Activated CD8-positive, alpha-beta memory T cell treated with anti-CD3 and anti-CD28 coated beads, Interleukin-2, amount 50 U/mL, for 24 hours (primary cell): ENCODE measurements around the gene MAN2C1.

Source experiments
- DNase-seq: peaks from one replicate; pipeline ENCODE4 v3.0.0-alpha.2; 2020; ENCODE audit errors: extremely low read depth

MAN2C1 gene

DNA sequence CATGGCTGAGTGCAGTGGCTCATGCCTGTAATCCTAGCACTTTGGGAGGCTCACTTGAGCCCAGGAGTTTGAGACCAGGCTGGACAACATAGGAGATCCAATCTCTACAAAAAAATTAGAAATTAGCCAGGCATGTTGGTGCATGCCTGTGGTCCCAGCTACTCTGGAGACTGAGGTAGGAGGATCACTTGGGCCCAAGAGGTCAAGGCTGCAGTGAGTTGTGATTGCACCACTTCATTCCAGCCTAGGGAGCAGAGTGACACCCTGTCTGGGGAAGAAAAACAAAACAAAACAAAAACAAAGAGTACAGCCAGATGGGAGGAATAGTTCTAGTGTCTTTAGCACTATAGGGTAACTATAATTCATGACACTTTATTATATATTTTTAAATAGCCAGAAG, 58.7 kb downstream of the MAN2C1 start:
- no peak for DNase-seq

DNA sequence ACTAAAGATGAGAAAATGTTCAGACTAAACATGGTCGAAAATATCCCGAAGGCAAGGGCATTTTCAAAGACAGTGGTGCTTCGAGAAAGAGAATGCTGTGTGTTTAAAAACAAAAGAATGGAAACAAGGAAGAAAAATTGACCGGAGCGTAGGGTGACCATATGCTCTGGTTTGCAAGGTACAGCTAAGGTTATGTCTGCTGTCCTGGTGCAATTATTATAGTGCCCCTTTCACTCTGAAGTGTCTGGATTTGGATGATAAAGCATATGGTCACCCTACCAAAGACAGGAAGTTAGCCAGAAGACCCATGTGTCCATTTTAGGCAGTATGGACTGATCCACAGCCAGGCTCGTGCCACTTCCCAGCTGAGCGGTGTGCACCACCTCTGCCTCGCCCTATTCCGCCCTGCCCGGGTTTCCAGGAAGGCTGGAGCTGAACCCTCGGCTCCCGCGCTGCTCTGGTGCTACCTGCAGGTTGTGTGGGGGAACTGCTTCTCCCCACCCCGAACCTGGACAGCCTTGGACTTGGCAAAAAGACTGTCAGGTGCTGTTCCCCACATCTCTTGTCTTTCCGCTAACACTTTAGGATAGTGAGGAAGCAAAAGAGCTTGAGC, 60.5 kb downstream of the MAN2C1 start:
- no peak for DNase-seq

DNA sequence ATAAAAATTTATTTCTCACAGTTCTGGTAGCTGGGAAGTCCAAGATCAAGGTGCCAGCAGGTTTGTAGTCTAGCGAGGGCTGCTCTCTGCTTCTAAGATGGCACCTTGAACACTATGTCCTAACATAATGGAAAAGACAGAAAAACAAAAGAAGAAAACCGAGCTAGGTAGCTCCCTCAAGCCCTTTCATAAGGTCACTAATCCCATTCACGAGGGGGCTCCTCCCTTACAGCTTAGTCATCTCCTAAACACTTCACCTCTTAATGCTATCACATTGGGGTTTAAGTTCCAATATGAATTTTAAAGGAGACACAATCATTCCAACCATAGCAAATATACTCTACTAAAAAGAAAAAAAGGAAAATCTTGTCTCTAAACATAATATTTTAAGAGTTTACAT, 62.2 kb downstream of the MAN2C1 start:
- no peak for DNase-seq
